Uterus (tissue), 4 donors: ENCODE results near the gene ATXN10. TPM values are rescaled to one million over a fixed set of nuclear protein-coding genes. Genes with fewer than 3 reads are reported as not detected.

Experiments
- DNase-seq, 2 donors: peaks; one replicate each; pipeline ENCODE4 v3.0.0-alpha.2; 2019 to 2020
- H3K27ac ChIP-seq, 2 donors: fragments of 200-600 bp; sonication (generic); 1 replicate in 1 of 2; 2 replicates in 1 of 2; pipeline ENCODE4 v1.5.1; 2016 to 2018
- H3K27me3 ChIP-seq, 2 donors: fragments of 200-600 bp; sonication (generic); one replicate each; pipeline ENCODE4 v1.5.1; 2018 to 2019; ENCODE audit warnings: control low read depth in 1 of 2
- H3K36me3 ChIP-seq, 2 donors: fragments of 200-600 bp; sonication (generic); one replicate each; pipeline ENCODE4 v1.5.1; 2019; ENCODE audit warnings: control low read depth in 1 of 2
- H3K4me1 ChIP-seq, 2 donors: fragments of 200-600 bp; sonication (generic); one replicate each; pipeline ENCODE4 v1.5.1; 2018 to 2019; ENCODE audit warnings: control low read depth in 1 of 2
- H3K4me3 ChIP-seq, 2 donors: fragments of 200-600 bp; sonication (generic); 1 replicate in 1 of 2; 2 replicates in 1 of 2; pipeline ENCODE4 v1.5.1; 2018 to 2019; ENCODE audit warnings: mild to moderate bottlenecking in 1 of 2
- H3K9me3 ChIP-seq, 2 donors: fragments of 200-600 bp; sonication (generic); one replicate each; pipeline ENCODE4 v1.5.1; 2019; ENCODE audit warnings: control low read depth in 1 of 2
- POLR2A ChIP-seq, 2 donors: fragments of 450-650 bp; IDR thresholded peaks; one replicate each; pipeline ENCODE4 v1.6.1; 2016; ENCODE audit warnings: antibody characterized with exemption in 2 of 2, mild to moderate bottlenecking in 1 of 2, moderate library complexity in 1 of 2
- intact Hi-C: fragments of 100-400 bp; cut with DNase I; formaldehyde crosslinking; loops from one replicate; pipeline ENCODE4 v1.15.1; 2023; ENCODE audit warnings: low total_unique reads
- total RNA-seq, 4 donors: library from RNA; depleted of rRNA in 3 of 4; stranded (reverse); fragments of >200 nt in 3 of 4; gene quantifications; one replicate each; pipeline versions ENCODE4 v1.1.0 to v1.2.4, GENCODE V29; 2014 to 2023
- TF ChIP-seq, protein P1 (sequence below), 4 experiments: fragments of 200-600 bp in 2 of 4; fragments of 450-650 bp in 2 of 4; sonication (generic) in 2 of 4; IDR thresholded peaks; one replicate each; pipeline ENCODE4 v1.5.1; 2016 to 2019; ENCODE audit warnings: antibody characterized with exemption in 4 of 4, mild to moderate bottlenecking in 2 of 4, moderate library complexity in 1 of 4
- donor health status: DM: yes; HTN: yes; CAD: no.

ATXN10 gene
- total RNA-seq, 4 donors from 2014 or later: 251 to 258 (median 253) TPM

GRCh38 chr22:45877036-45877380 lies 205.4 kb downstream of the ATXN10 start:
- H3K9me3 ChIP-seq: peaks cover 0 to 7% of the 10 kb centered on the region in 2 donors
- H3K27me3 ChIP-seq: no peaks in the 10 kb centered on the region
- no peak overlapping the region for H3K27ac ChIP-seq
- no peaks in the 10 kb centered on the region for H3K36me3 ChIP-seq
- H3K4me1 ChIP-seq: peaks cover 0 to 4% of the 10 kb centered on the region in 2 donors
- no peak for DNase-seq
- TF ChIP-seq POLR2A (IDR thresholded peaks at IDR 0.05): no peak
- TF ChIP-seq, protein P1, sequence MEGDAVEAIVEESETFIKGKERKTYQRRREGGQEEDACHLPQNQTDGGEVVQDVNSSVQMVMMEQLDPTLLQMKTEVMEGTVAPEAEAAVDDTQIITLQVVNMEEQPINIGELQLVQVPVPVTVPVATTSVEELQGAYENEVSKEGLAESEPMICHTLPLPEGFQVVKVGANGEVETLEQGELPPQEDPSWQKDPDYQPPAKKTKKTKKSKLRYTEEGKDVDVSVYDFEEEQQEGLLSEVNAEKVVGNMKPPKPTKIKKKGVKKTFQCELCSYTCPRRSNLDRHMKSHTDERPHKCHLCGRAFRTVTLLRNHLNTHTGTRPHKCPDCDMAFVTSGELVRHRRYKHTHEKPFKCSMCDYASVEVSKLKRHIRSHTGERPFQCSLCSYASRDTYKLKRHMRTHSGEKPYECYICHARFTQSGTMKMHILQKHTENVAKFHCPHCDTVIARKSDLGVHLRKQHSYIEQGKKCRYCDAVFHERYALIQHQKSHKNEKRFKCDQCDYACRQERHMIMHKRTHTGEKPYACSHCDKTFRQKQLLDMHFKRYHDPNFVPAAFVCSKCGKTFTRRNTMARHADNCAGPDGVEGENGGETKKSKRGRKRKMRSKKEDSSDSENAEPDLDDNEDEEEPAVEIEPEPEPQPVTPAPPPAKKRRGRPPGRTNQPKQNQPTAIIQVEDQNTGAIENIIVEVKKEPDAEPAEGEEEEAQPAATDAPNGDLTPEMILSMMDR (IDR thresholded peaks at IDR 0.05): no peak
- no peak overlapping the region for H3K4me3 ChIP-seq
- intact Hi-C loops: no loop called here

DNA sequence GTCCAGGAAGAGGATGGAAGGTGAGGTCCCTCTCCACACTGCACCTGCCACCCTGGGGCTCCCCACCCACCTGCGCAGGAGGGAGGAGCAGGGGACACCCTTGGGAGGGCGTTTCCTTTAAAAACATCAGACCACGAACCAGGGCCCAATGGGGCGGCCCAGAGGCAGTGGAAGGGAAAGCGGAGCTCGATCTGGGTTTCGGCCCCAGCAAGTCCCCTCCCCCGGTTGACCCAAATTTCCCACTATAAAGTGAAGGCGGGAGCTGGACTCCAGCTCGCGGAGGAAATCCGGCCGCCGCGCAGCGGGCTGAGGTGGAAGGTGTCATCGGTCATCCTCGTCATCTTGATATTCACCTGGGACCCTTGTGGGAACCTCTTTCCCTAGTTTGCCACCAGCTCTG lies 206.0 kb downstream of the ATXN10 start:
- Histone ChIP-seq H3K36me3 (no peaks in the 10 kb centered on the region), H3K27me3 (no peaks in the 10 kb centered on the region)

DNA sequence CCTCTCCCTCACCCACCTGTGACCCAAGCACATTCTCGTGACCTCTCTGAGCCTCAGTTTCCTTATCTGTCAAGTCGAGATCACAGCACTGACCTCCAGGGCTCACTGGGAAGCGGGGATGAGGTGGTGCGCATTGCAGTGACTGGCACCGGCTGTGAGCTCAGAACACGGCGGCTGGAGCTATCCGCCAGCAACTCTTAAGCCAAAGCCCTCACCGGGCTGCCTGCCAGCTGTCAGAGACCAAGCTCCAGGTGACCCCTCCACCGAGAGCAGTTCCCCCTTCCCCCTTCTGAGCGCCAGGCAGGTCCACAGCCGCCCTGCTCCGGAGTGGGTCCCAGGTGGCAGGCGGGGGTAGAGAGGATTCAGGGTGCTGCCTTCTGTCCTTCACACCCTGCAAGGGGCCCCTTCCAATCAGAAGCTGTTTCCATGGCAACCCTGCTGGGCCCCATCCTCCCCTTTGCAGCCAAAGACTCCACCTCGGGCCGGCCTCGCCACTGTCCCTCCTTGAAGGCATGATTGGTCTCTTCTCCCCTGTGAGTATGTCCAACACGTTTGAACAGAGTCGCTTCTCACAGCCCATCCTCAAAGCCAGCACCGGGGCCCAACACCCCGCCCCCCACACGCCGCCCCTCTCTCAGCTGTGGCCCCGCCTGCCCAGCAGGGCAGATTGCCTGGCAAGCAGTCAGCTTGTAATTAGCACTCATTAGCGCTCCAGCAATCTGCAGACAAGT lies 206.6 kb downstream of the ATXN10 start:
- H3K27ac ChIP-seq: no peak overlapping the region
- peak in 1 of 2 donors; percentile 12 for DNase-seq
- no peak for TF ChIP-seq POLR2A (IDR thresholded peaks at IDR 0.05)
- TF ChIP-seq, protein P1 (IDR thresholded peaks at IDR 0.05): no peak
- no peaks in the 10 kb centered on the region for H3K9me3 ChIP-seq
- no peaks in the 10 kb centered on the region for H3K36me3 ChIP-seq
- H3K4me3 ChIP-seq: no peak overlapping the region
- H3K4me1 ChIP-seq: peaks cover 0 to 4% of the 10 kb centered on the region in 2 donors
- H3K27me3 ChIP-seq: no peaks in the 10 kb centered on the region
- intact Hi-C loops: no loop called here

More for the DNA sequence above, 206.0 kb downstream of the ATXN10 start:
- H3K27ac ChIP-seq: no peak overlapping the region
- DNase-seq: peak in 1 of 2 donors; percentile 6
- H3K4me1 ChIP-seq: peaks cover 0 to 4% of the 10 kb centered on the region in 2 donors
- TF ChIP-seq, protein P1 (IDR thresholded peaks at IDR 0.05): no peak
- no peak for TF ChIP-seq POLR2A (IDR thresholded peaks at IDR 0.05)
- H3K9me3 ChIP-seq: peaks cover 0 to 3% of the 10 kb centered on the region in 2 donors
- no peak overlapping the region for H3K4me3 ChIP-seq
- intact Hi-C loops: no loop called here

- no peak overlapping the region for H3K4me3 ChIP-seq
- no peaks in the 10 kb centered on the region for H3K36me3 ChIP-seq
- no peaks in the 10 kb centered on the region for H3K9me3 ChIP-seq
- peak in 1 of 2 donors; percentile 11 for DNase-seq
- H3K4me1 ChIP-seq: peaks cover 0 to 4% of the 10 kb centered on the region in 2 donors
- intact Hi-C loops: no loop called here
- TF ChIP-seq, protein P1 (IDR thresholded peaks at IDR 0.05): no peak
- TF ChIP-seq POLR2A (IDR thresholded peaks at IDR 0.05): no peak
- no peaks in the 10 kb centered on the region for H3K27me3 ChIP-seq
- H3K27ac ChIP-seq: no peak overlapping the region
Observed at GRCh38 chr22:45878901-45879551, 207.4 kb downstream of the ATXN10 start.

DNA sequence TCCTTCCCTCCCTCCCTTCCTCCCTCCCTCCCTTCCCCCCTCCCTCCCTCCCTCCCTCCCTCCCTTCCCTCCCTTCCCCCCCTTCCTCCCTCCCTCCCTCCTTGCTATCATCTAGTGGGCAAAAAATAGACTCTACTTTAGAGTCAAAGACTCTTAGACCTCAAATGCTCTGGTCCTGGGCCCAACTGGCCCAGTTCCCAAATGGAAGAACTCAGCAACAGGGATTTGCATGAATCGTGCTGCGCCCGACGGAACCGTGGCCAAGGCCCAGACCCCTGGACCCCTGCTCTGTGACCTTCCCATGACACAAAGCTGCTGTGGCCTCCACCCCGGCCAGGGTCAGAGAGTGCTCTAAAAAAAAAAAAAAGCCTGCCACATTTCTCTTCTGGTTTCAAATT lies 207.9 kb downstream of the ATXN10 start:
- no peak for TF ChIP-seq POLR2A (IDR thresholded peaks at IDR 0.05)
- TF ChIP-seq, protein P1 (IDR thresholded peaks at IDR 0.05): no peak
- no peak overlapping the region for H3K4me3 ChIP-seq
- no peaks in the 10 kb centered on the region for H3K9me3 ChIP-seq
- H3K27me3 ChIP-seq: no peaks in the 10 kb centered on the region
- H3K4me1 ChIP-seq: peaks cover 0 to 4% of the 10 kb centered on the region in 2 donors
- DNase-seq: peak in 1 of 2 donors; percentile 13
- intact Hi-C loops: no loop called here
- H3K36me3 ChIP-seq: no peaks in the 10 kb centered on the region
- H3K27ac ChIP-seq: no peak overlapping the region
